Fibroblast of villous mesenchyme (primary cell): ENCODE results near the gene NSRP1. TPM values are rescaled to one million over a fixed set of nuclear protein-coding genes. Genes with fewer than 3 reads are reported as not detected.

Source experiments
- DNase-seq: peaks from one replicate; pipeline ENCODE4 v3.0.0-alpha.2; 2010; ENCODE audit warnings: low read depth
- H3K4me3 ChIP-seq: 2 replicates; pipeline ENCODE4 v1.5.1; 2011; ENCODE audit warnings: low read depth, mild to moderate bottlenecking, low read length
- total RNA-seq: library from RNA; depleted of rRNA; stranded (reverse); fragments of >200 nt; gene quantifications from 2 replicates; pipeline ENCODE4 v1.2.3, GENCODE V29; 2012
- TF ChIP-seq, protein P1 (sequence below): IDR thresholded peaks from 2 replicates; pipeline ENCODE4 v1.5.1; 2012; ENCODE audit warnings: low read depth, mild to moderate bottlenecking, low read length; ENCODE audit not compliant: insufficient read depth

Gene NSRP1
- total RNA-seq, 1 donor: 10.8 TPM

DNA sequence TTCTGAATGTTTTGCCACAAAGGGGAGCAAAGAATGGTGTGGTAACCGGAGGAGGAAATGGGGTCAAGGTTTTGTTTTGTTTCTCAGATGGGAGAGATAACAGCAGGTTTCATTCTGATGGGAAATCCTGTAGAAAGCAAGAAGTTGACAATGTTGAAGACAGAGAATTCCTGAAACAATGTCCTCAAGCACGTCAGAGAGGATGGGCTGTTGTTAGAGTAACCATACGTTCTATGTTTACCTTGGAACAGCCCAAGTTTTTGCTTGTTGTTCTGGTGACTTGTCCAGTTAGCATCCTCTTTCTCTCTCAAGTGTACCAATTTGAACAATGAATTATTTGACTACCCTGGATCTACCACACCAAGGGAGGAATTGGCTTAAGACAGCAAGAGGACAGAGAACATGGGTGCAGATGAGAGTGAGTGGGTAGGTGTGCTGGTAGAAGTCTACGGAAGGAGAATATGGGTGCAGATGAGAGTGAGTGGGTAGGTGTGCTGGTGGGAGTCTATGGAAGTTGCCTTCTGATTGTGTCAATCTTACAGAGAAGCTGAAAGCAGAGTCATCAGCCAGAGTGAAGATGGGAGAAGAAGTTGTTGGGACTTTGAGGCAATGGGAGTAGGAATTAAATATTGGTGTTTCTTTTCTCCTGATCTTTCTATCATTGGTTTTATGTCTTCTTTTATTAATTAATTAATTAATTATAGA, 14.8 kb upstream of the NSRP1 start:
- DNase-seq: no peak
- H3K4me3 ChIP-seq: no peak overlapping the region
- TF ChIP-seq, protein P1, sequence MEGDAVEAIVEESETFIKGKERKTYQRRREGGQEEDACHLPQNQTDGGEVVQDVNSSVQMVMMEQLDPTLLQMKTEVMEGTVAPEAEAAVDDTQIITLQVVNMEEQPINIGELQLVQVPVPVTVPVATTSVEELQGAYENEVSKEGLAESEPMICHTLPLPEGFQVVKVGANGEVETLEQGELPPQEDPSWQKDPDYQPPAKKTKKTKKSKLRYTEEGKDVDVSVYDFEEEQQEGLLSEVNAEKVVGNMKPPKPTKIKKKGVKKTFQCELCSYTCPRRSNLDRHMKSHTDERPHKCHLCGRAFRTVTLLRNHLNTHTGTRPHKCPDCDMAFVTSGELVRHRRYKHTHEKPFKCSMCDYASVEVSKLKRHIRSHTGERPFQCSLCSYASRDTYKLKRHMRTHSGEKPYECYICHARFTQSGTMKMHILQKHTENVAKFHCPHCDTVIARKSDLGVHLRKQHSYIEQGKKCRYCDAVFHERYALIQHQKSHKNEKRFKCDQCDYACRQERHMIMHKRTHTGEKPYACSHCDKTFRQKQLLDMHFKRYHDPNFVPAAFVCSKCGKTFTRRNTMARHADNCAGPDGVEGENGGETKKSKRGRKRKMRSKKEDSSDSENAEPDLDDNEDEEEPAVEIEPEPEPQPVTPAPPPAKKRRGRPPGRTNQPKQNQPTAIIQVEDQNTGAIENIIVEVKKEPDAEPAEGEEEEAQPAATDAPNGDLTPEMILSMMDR: no peak

DNA sequence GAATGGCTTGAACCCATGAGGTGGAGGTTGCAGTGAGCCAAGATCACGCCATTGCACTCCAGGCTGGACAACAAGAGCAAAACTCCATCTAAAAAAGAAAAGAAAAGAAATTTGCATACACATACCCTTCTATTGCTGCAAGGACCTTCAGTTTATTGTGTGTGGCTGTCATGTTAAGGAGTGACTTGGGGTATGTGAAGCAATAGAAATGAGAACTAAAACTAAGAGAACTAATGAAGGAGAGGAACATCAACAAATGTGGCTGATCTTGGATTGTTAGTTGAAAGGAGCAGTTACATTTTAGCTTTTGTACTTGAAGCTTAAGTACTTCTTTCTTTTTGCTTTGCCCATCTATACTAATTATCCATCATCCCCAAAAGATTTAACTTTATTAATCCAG, 12.7 kb upstream of the NSRP1 start:
- TF ChIP-seq, protein P1: no peak
- H3K4me3 ChIP-seq: no peak overlapping the region
- no peak for DNase-seq

DNA sequence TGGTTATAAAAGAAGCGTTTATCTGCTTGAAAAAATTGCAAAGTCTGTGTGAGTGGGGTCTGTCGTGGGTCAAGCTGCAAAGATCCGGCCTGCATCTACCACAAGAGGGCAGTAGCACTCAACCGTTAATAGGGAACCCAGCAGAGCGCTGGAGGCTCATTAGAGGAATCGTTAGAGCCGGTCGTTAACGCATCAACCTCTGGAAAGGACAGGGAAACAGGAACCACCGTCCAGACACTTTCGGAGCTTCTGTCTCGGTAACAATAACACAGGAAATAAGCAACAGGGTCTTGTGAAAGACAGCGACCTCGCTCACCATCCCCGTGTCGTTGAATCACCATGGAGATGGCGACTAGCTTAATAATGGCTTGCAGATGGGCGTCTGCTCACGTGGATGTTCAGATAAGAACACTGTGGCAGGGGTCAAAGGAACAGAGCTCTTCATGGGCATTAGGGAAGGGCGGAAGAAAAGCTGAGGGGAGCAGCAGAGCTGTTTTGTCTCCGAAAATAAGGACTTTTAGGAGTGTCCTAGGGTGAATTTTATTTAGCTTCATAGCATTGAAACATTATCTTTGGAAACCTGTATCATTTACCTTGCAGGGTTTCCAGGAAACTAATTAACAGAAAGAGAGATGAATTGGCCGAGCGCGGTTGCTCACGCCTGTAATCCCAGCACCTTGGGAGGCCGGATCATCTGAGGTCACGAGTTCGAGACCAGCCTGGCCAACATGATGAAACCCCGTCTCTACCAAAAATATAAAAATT, 11.9 kb upstream of the NSRP1 start:
- TF ChIP-seq, protein P1: peak; percentile 93
- H3K4me3 ChIP-seq: peak overlapping the region; percentile 58
- DNase-seq: peak; percentile 92

DNA sequence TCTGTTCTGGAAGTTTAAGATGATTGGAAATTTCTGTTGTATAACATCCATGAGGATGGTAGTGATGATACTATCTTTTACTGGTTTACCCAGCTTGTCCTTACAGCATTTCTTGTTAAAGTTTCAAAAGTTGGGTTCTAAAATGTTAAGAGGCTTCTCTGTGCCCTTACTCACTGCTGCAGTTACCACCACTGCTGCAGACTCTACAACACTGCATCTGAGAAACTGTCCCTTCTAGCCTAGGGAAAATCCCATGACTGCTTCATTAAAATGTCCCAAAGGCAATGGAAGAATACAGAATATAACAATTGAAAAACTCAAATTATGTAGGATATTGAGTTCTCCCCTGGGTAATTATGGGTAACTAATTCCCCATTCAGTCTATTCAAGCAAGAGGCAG, 3.8 kb upstream of the NSRP1 start:
- TF ChIP-seq, protein P1: no peak
- no peak overlapping the region for H3K4me3 ChIP-seq
- no peak for DNase-seq

DNA sequence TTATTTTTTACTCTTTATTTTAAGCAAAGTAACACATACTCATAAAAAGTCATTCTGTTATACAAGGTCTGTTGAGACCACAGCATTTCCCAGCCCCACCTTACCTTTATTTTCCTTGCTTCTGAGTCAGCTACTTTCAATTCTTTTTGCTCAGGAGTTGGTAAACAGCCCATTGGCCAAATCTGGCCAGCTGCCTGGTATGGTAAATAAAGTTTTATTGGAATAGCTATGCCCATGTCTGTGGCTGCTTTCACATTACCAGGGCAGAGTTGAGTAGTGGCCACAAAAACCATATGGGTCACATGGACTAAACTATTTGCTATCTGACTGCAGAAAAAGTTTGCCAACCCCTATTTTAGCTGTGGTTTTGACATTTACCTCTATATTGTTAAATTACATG, 3.4 kb upstream of the NSRP1 start:
- peak; percentile 50 for DNase-seq
- H3K4me3 ChIP-seq: no peak overlapping the region
- TF ChIP-seq, protein P1: no peak

DNA sequence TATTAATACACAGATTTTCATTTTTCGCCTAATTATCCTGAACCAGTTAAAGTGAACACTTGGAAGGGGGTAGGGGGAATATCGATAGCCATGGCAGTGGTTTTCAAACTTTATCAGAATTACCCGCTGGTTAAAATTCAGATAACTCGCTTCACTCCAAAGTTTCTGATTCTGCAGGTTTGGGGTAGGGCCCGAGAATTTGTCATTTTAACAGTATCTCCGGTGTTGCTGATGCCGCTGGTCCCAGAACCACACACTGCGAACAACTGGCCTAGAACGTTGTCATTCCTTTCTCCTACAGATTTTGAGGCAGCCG, 313 bp upstream of the NSRP1 start:
- DNase-seq: no peak
- TF ChIP-seq, protein P1: no peak
- peak overlapping the region; percentile 97 for H3K4me3 ChIP-seq
